ENCODE measurements around the gene LRTM1.

DNA sequence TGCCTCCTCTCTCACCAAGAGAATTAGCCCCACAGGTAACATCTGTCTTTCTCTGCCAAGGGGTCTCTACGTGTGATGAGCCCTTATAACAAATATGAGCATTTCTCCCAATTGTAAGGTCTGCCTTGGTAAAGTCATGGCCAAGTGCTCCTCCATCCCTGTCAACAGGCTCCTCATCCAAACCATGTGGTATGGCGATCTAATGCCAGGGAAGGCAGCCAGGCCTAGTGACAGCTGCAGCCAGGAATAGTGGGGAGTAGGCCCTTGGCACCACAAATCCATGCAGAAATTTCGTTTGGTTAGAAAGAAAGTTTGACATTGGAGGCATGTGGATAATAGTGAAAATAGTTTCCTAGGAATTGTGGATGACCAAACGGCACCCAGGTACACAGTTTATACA, 4.7 kb upstream of the LRTM1 start:
- no peak for TF ChIP-seq GATA2 (IDR thresholded peaks at IDR 0.05; ENCODE audit: low read depth, low read length)
- TF ChIP-seq GATA3 (IDR thresholded peaks at IDR 0.05; ENCODE audit: low read depth, low read length): no peak

Measured in SH-SY5Y (cell line).